H1 (cell line): Measurements from ENCODE around the gene PROX2. TPM values are rescaled to one million over a fixed set of nuclear protein-coding genes. Genes with fewer than 3 reads are reported as not detected.

Source experiments
- CTCF ChIA-PET: fragments of 300-600 bp; sonication (Branson Sonifier 250); formaldehyde crosslinking; loops from one replicate; lab custom pipeline; 2021; ENCODE audit not compliant: partially characterized antibody; lab: Charles Lee
- POLR2A ChIA-PET: fragments of 300-600 bp; sonication (Branson Sonifier 250); formaldehyde crosslinking; loops from one replicate; lab custom pipeline; 2021; ENCODE audit warnings: inconsistent platforms; ENCODE audit not compliant: partially characterized antibody; lab: Charles Lee
- DNase-seq, 2 experiments: peaks; one replicate each; pipeline versions ENCODE4 v3.0.0 to v3.0.0-alpha.2; 2010 to 2022; ENCODE audit warnings: low spot score in 2 of 2, low read depth in 1 of 2, mixed read lengths in 1 of 2
- FAIRE-seq: peaks from 2 replicates; lab custom pipeline; 2011; peaks lifted over from hg19 to GRCh38; lab: Jason Lieb, UNC
- H2AFZ ChIP-seq: 2 replicates; pipeline ENCODE4 v1.8.1; 2012; ENCODE audit warnings: low read length, inconsistent platforms
- H2AK5ac ChIP-seq: 2 replicates; pipeline ENCODE4 v1.6.1; 2013; ENCODE audit warnings: low read depth, low read length
- H2BK120ac ChIP-seq: replicated peaks from 2 replicates; pipeline ENCODE3; 2013; ENCODE audit warnings: low read depth, low read length, inconsistent platforms
- H2BK12ac ChIP-seq: 2 replicates; pipeline ENCODE4 v1.6.1; 2013; ENCODE audit warnings: low read depth, low read length
- H2BK15ac ChIP-seq: 2 replicates; pipeline ENCODE4 v1.6.1; 2013; ENCODE audit warnings: low read length
- H2BK20ac ChIP-seq: 2 replicates; pipeline ENCODE4 v1.6.1; 2013; ENCODE audit warnings: low read length
- H2BK5ac ChIP-seq: 2 replicates; pipeline ENCODE4 v1.6.1; 2013; ENCODE audit warnings: low read depth, low read length
- H3K14ac ChIP-seq: 2 replicates; pipeline ENCODE4 v1.6.1; 2013; ENCODE audit warnings: inconsistent platforms; ENCODE audit not compliant: insufficient read length
- H3K18ac ChIP-seq: 2 replicates; pipeline ENCODE4 v1.6.1; 2013; ENCODE audit warnings: low read length; ENCODE audit errors: extremely low read depth
- H3K23ac ChIP-seq: 2 replicates; pipeline ENCODE4 v1.6.1; 2013; ENCODE audit warnings: inconsistent platforms; ENCODE audit not compliant: insufficient read length
- H3K23me2 ChIP-seq: 2 replicates; pipeline ENCODE4 v1.6.1; 2013; ENCODE audit warnings: low read depth, low read length
- H3K27ac ChIP-seq: 2 replicates; pipeline ENCODE4 v1.6.1; 2011; ENCODE audit warnings: low read depth, low read length, inconsistent platforms
- H3K27me3 ChIP-seq, 4 experiments: replicated peaks in 1 of 4; 1 replicate in 1 of 4; 2 replicates in 3 of 4; pipeline versions ENCODE4 v1.6.1 to v1.8.1; 2011 to 2013; ENCODE audit warnings: low read length in 3 of 4, mild to moderate bottlenecking in 3 of 4, inconsistent platforms in 2 of 4, mixed read lengths in 2 of 4, moderate library complexity in 1 of 4; ENCODE audit not compliant: control insufficient read depth in 3 of 4, insufficient read depth in 3 of 4; ENCODE audit errors: extremely low read depth in 1 of 4
- H3K36me3 ChIP-seq, 4 experiments: 2 replicates each; pipeline versions ENCODE4 v1.6.1 to v1.8.1; 2011 to 2013; ENCODE audit warnings: mild to moderate bottlenecking in 4 of 4, low read length in 3 of 4, moderate library complexity in 2 of 4, control low read depth in 1 of 4, inconsistent platforms in 1 of 4; ENCODE audit not compliant: insufficient read depth in 4 of 4, control insufficient read depth in 2 of 4
- H3K4ac ChIP-seq: replicated peaks from 2 replicates; pipeline ENCODE3; 2013; ENCODE audit warnings: low read length, low read depth, mixed read lengths, inconsistent platforms; ENCODE audit not compliant: insufficient read length
- H3K4me1 ChIP-seq, 4 experiments: replicated peaks in 1 of 4; 1 replicate in 1 of 4; 2 replicates in 3 of 4; pipeline versions ENCODE4 v1.6.1 to v1.8.1; 2011 to 2013; ENCODE audit warnings: low read length in 3 of 4, inconsistent platforms in 2 of 4, mixed read lengths in 1 of 4; ENCODE audit not compliant: insufficient read depth in 4 of 4, control insufficient read depth in 3 of 4
- H3K4me2 ChIP-seq, 2 experiments: 2 replicates each; pipeline versions ENCODE4 v1.6.1 to v1.8.1; 2011 to 2013; ENCODE audit warnings: low read depth in 2 of 2, low read length in 2 of 2, control low read depth in 1 of 2, inconsistent platforms in 1 of 2, mild to moderate bottlenecking in 1 of 2; ENCODE audit not compliant: insufficient read depth in 1 of 2
- H3K4me3 ChIP-seq, 4 experiments: fragments of 200-600, 300-600 bp in 1 of 4; sonication (generic), shearing (Covaris generic), sonication (Bioruptor Twin) in 1 of 4; 2 replicates each; pipeline versions ENCODE4 v1.5.1 to v1.8.1; 2011 to 2016; ENCODE audit warnings: low read length in 4 of 4, low read depth in 3 of 4, control low read depth in 2 of 4, inconsistent platforms in 2 of 4, mild to moderate bottlenecking in 2 of 4, mixed read lengths in 1 of 4, moderate library complexity in 1 of 4; ENCODE audit not compliant: insufficient read depth in 2 of 4; ENCODE audit errors: extremely low read depth in 1 of 4
- H3K56ac ChIP-seq: replicated peaks from 2 replicates; pipeline ENCODE3; 2013; ENCODE audit warnings: low read depth, mild to moderate bottlenecking, mixed read lengths, low read length, inconsistent platforms; ENCODE audit not compliant: insufficient read length
- H3K79me1 ChIP-seq: 2 replicates; pipeline ENCODE4 v1.6.1; 2013; ENCODE audit warnings: low read depth, low read length, control low read depth
- H3K79me2 ChIP-seq, 2 experiments: 2 replicates each; pipeline versions ENCODE4 v1.6.1 to v1.8.1; 2012 to 2013; ENCODE audit warnings: low read length in 2 of 2, mild to moderate bottlenecking in 2 of 2, inconsistent platforms in 1 of 2; ENCODE audit not compliant: insufficient read depth in 2 of 2, control insufficient read depth in 1 of 2
- H3K9ac ChIP-seq, 4 experiments: replicated peaks in 1 of 4; 1 replicate in 1 of 4; 2 replicates in 3 of 4; pipeline versions ENCODE4 v1.6.1 to v1.8.1; 2011 to 2013; ENCODE audit warnings: low read depth in 3 of 4, low read length in 3 of 4, control low read depth in 2 of 4, mild to moderate bottlenecking in 2 of 4, moderate library complexity in 2 of 4, inconsistent platforms in 1 of 4; ENCODE audit errors: extremely low read depth in 1 of 4
- H3K9me3 ChIP-seq, 2 experiments: 2 replicates each; pipeline versions ENCODE4 v1.6.1 to v1.8.1; 2012 to 2013; ENCODE audit warnings: mild to moderate bottlenecking in 2 of 2, moderate library complexity in 2 of 2, control low read depth in 1 of 2, inconsistent platforms in 1 of 2, low read depth in 1 of 2, low read length in 1 of 2, mixed read lengths in 1 of 2; ENCODE audit not compliant: insufficient read depth in 2 of 2
- H4K20me1 ChIP-seq, 2 experiments: replicated peaks in 1 of 2; 2 replicates each; pipeline versions ENCODE3 to v1.8.1; 2011 to 2013; ENCODE audit warnings: inconsistent platforms in 2 of 2, low read length in 2 of 2, mild to moderate bottlenecking in 1 of 2; ENCODE audit not compliant: insufficient read depth in 2 of 2, control insufficient read depth in 1 of 2
- H4K5ac ChIP-seq: 2 replicates; pipeline ENCODE4 v1.6.1; 2013; ENCODE audit warnings: low read length, low read depth, mixed read lengths, inconsistent platforms; ENCODE audit not compliant: insufficient read length
- H4K8ac ChIP-seq: 2 replicates; pipeline ENCODE4 v1.8.0; 2013; ENCODE audit warnings: mild to moderate bottlenecking, moderate library complexity, low read length, inconsistent platforms; ENCODE audit not compliant: insufficient read depth; ENCODE audit errors: extremely low read depth
- H4K91ac ChIP-seq: replicated peaks from 2 replicates; pipeline ENCODE3; 2013; ENCODE audit warnings: low read length, mixed read lengths, inconsistent platforms; ENCODE audit not compliant: insufficient read length
- BRCA1 ChIP-seq: IDR thresholded peaks from 2 replicates; pipeline ENCODE4 v1.6.1; 2012; ENCODE audit warnings: low read depth, low read length, improper control_type of control experiment
- CBX8 ChIP-seq: fragments of 300-800, 300-1000 bp; sonication (generic); IDR thresholded peaks from 2 replicates; pipeline ENCODE4 v1.7.1; 2016; ENCODE audit warnings: low read depth, low read length, borderline replicate concordance
- CEBPB ChIP-seq: IDR thresholded peaks from 2 replicates; pipeline ENCODE4 v1.6.1; 2012; ENCODE audit warnings: low read depth, low read length
- HDAC2 ChIP-seq, 2 experiments: fragments of 300-600 bp in 1 of 2; sonication (generic) in 1 of 2; IDR thresholded peaks; 2 replicates each; pipeline ENCODE4 v1.6.1; 2011 to 2012; ENCODE audit warnings: low read depth in 2 of 2, low read length in 2 of 2, mild to moderate bottlenecking in 2 of 2, moderate library complexity in 2 of 2, borderline replicate concordance in 1 of 2, inconsistent platforms in 1 of 2
- KDM5A ChIP-seq: fragments of 200-600 bp; IDR thresholded peaks from 2 replicates; pipeline ENCODE4 v1.7.1; 2012; ENCODE audit warnings: mild to moderate bottlenecking, low read length, inconsistent platforms, mixed read lengths
- NANOG ChIP-seq: IDR thresholded peaks from 2 replicates; pipeline ENCODE4 v1.6.1; 2011; ENCODE audit warnings: low read length, low read depth, mild to moderate bottlenecking, inconsistent platforms; ENCODE audit not compliant: insufficient read depth, poor library complexity, severe bottlenecking
- PHF8 ChIP-seq: fragments of 200-600 bp; sonication (generic); conservative IDR thresholded peaks from 2 replicates; pipeline ENCODE4 v1.7.1; 2012; ENCODE audit warnings: low read depth, mild to moderate bottlenecking, inconsistent platforms, low read length, moderate library complexity
- POLR2A ChIP-seq, 2 experiments: IDR thresholded peaks; 1 replicate in 1 of 2; 2 replicates in 1 of 2; pipeline ENCODE4 v1.6.1; 2011; ENCODE audit warnings: low read depth in 2 of 2, low read length in 2 of 2, mild to moderate bottlenecking in 2 of 2; ENCODE audit errors: control extremely low read depth in 1 of 2
- POLR2AphosphoS5 ChIP-seq: IDR thresholded peaks from 2 replicates; pipeline ENCODE4 v1.6.1; 2011; ENCODE audit warnings: low read depth, low read length
- SIN3A ChIP-seq, 2 experiments: IDR thresholded peaks in 1 of 2; conservative IDR thresholded peaks in 1 of 2; 2 replicates each; pipeline ENCODE4 v1.6.1; 2011 to 2012; ENCODE audit warnings: low read length in 2 of 2, improper control_type of control experiment in 1 of 2, low read depth in 1 of 2, mild to moderate bottlenecking in 1 of 2
- SIX5 ChIP-seq: IDR thresholded peaks from 2 replicates; pipeline ENCODE4 v1.6.1; 2011; ENCODE audit warnings: mild to moderate bottlenecking, low read depth, low read length
- TBP ChIP-seq: IDR thresholded peaks from 2 replicates; pipeline ENCODE4 v1.6.1; 2011; ENCODE audit warnings: low read depth, low read length, improper control_type of control experiment
- WGBS, 2 experiments: shearing (Covaris generic) in 1 of 2; methylation state at CpG; one replicate each; pipeline versions ENCODE4 v1.1.6 to v1.1.7; 2013 to 2015; ENCODE audit warnings: low lambda C conversion rate in 2 of 2, mixed read lengths in 2 of 2, inconsistent platforms in 1 of 2, low coverage in 1 of 2, missing lambda C conversion rate in 1 of 2; ENCODE audit not compliant: insufficient replicate concordance in 2 of 2, insufficient coverage in 1 of 2, insufficient read length in 1 of 2; ENCODE audit errors: extremely low coverage in 1 of 2, missing lambda C conversion rate in 1 of 2; 5-methylcytosine and 5-hydroxymethylcytosine counted together
- polyA plus RNA-seq, 7 experiments: library from polyadenylated mRNA; depleted of rRNA in 3 of 7; stranded (reverse) in 5 of 7; unstranded in 2 of 7; fragments of >200 nt in 5 of 7; fragments of 200-250 nt in 2 of 7; gene quantifications; 1 replicate in 5 of 7; 2 replicates in 1 of 7; 4 replicates in 1 of 7; pipeline versions ENCODE4 v1.2.1 to v1.2.3, GENCODE V29; 2011 to 2013; ENCODE audit warnings: missing spikeins in 2 of 7, mixed read lengths in 2 of 7
- total RNA-seq: library from RNA; stranded (reverse); fragmentation: NEBNext Ultra II Directional; extraction: Animal tissue kit (Norgen Biotek cat#: 25700); gene quantifications from 2 replicates; pipeline ENCODE4 v1.2.1, GENCODE V29; 2021
- TF ChIP-seq, protein P1 (sequence below): IDR thresholded peaks from 2 replicates; pipeline ENCODE4 v1.6.1; 2012; ENCODE audit warnings: low read length, inconsistent platforms

Gene PROX2
- total and polyA plus RNA-seq, 2 of the 8 experiments (the other 6 are each of a cell fraction or from before 2014, with no cell fraction given): 0.03 TPM; not detected in 1

DNA sequence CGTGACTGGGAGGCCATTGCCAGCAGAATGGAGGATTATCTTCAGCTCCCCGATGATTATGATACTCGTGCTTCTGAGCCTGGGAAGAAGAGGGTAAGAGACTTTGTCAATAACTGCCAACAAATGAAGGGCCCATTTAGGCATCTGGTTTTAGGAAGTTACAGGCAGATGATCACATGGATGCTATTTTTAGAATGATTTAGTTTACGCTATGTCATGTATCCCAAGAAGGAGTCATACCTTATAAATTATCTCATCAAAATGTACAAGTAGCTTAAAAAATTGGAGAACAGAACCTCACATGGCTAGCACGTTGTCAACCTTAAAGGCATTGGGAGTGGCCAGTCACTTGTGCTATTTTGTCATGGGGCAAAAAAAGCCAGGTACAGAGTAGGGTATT, 46.7 kb downstream of the PROX2 start:
- Histone ChIP-seq H3K18ac (no peak overlapping the region), H2BK12ac (no peak overlapping the region), H2AK5ac (no peak overlapping the region), H3K56ac (no peak overlapping the region), H3K27ac (no peak overlapping the region), H3K79me2 (0 out of 4 replicates have a peak, but pooled peaks cover 0 to 3% of the 10 kb centered on the region in 2 experiments), H3K9ac (no peak overlapping the region), H3K14ac (no peak overlapping the region), H2BK20ac (no peak overlapping the region), H3K4me3 (no peak overlapping the region), H4K91ac (no peak overlapping the region), H3K4me2 (no peak overlapping the region), H4K5ac (no peak overlapping the region), H3K23me2 (no peaks in the 10 kb centered on the region), H3K4me1 (no peaks in the 10 kb centered on the region; a peak in 2 of 7 replicates), H2BK120ac (no peak overlapping the region), H3K9me3 (no peaks in the 10 kb centered on the region), H3K27me3 (no peaks in the 10 kb centered on the region), H3K4ac (no peak overlapping the region), H2BK5ac (no peak overlapping the region), H3K23ac (no peak overlapping the region), H2BK15ac (no peak overlapping the region), H4K20me1 (no peaks in the 10 kb centered on the region), H3K79me1 (no peaks in the 10 kb centered on the region), H4K8ac (no peak overlapping the region), H2AFZ (no peak overlapping the region), H3K36me3 (peaks cover 2 to 25% (median 12%) of the 10 kb centered on the region in 4 experiments; a peak in 6 of 8 replicates)
- FAIRE-seq (no peak), DNase-seq (no peak)
- ChIA-PET CTCF (interaction anchor here (0.8 kb wide), 1 partner anchor 34 kb away, joined by 3 read pairs; no protein-coding TSS in a partner anchor), POLR2A (no interaction called here)
- 87% methylated on average over 5 of the region's 5 CpGs; no CpG with 5 or more reads in 1 of the 2 experiments for WGBS, 2 experiments
- TF ChIP-seq KDM5A (no peak), SIX5 (no peak), TBP (no peak), NANOG (no peak), POLR2A (IDR thresholded peaks at IDR 0.05; ENCODE audit: control extremely low read depth in 1 of 2, low read depth in 2 of 2, low read length in 2 of 2) (no peak), POLR2AphosphoS5 (no peak), CBX8 (no peak), CEBPB (no peak), HDAC2 (IDR thresholded peaks at IDR 0.05; ENCODE audit: borderline replicate concordance in 1 of 2, low read depth in 2 of 2, low read length in 2 of 2) (no peak), PHF8 (no peak), SIN3A (conservative IDR thresholded peaks at IDR 0.05 in 1 of 2, IDR thresholded peaks at IDR 0.05 in 1 of 2; ENCODE audit: low read depth in 1 of 2, low read length in 2 of 2) (no peak), BRCA1 (no peak)
- TF ChIP-seq, protein P1, sequence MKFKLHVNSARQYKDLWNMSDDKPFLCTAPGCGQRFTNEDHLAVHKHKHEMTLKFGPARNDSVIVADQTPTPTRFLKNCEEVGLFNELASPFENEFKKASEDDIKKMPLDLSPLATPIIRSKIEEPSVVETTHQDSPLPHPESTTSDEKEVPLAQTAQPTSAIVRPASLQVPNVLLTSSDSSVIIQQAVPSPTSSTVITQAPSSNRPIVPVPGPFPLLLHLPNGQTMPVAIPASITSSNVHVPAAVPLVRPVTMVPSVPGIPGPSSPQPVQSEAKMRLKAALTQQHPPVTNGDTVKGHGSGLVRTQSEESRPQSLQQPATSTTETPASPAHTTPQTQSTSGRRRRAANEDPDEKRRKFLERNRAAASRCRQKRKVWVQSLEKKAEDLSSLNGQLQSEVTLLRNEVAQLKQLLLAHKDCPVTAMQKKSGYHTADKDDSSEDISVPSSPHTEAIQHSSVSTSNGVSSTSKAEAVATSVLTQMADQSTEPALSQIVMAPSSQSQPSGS: no peak
